GM23338 (cell line): ENCODE results near the gene KIAA0232. TPM values are rescaled to one million over a fixed set of nuclear protein-coding genes. Genes with fewer than 3 reads are reported as not detected.
A peak's percentile ranks its signal among the peaks of the same experiment; 100 is the strongest.

Source experiments
- ATAC-seq: fragments of 200-7000 bp; cut with Tn5 transposase; 3 replicates; pipeline ENCODE4 v1.9.1; 2020
- DNase-seq: peaks from one replicate; pipeline ENCODE4 v3.0.0-alpha.2; 2015; ENCODE audit warnings: low spot score
- H2AFZ ChIP-seq: fragments of 200-600 bp; sonication (generic); 2 replicates; pipeline ENCODE4 v1.8.0; 2016; ENCODE audit warnings: antibody characterized with exemption, mild to moderate bottlenecking, moderate library complexity
- H3F3A ChIP-seq: fragments of 200-600 bp; sonication (generic); replicated peaks from 2 replicates; pipeline ENCODE4 v1.8.0; 2017; ENCODE audit warnings: antibody characterized with exemption, mixed run types, low read depth
- H3K27ac ChIP-seq: fragments of 200-600 bp; sonication (generic); 2 replicates; pipeline ENCODE4 v1.6.1; 2016; ENCODE audit warnings: low read depth
- H3K27me3 ChIP-seq: fragments of 200-600 bp; sonication (generic); 2 replicates; pipeline ENCODE4 v1.8.0; 2016; ENCODE audit warnings: mild to moderate bottlenecking, mixed run types, moderate library complexity; ENCODE audit not compliant: insufficient read depth
- H3K36me3 ChIP-seq: fragments of 200-600 bp; sonication (generic); 2 replicates; pipeline ENCODE4 v1.8.0; 2016; ENCODE audit warnings: mild to moderate bottlenecking; ENCODE audit not compliant: insufficient read depth
- H3K4me1 ChIP-seq: fragments of 200-600 bp; sonication (generic); 2 replicates; pipeline ENCODE4 v1.8.0; 2016; ENCODE audit warnings: mild to moderate bottlenecking, moderate library complexity; ENCODE audit not compliant: insufficient read depth
- H3K4me2 ChIP-seq: fragments of 200-600 bp; sonication (generic); 2 replicates; pipeline ENCODE4 v1.7.1; 2017; ENCODE audit warnings: mixed run types
- H3K4me3 ChIP-seq: fragments of 200-600 bp; sonication (generic); 2 replicates; pipeline ENCODE4 v1.6.1; 2016; ENCODE audit warnings: mixed run types
- H3K79me2 ChIP-seq: fragments of 200-600 bp; sonication (generic); replicated peaks from 2 replicates; pipeline ENCODE4 v1.8.0; 2017; ENCODE audit warnings: mild to moderate bottlenecking; ENCODE audit not compliant: insufficient read depth
- H3K9me2 ChIP-seq: fragments of 200-600 bp; sonication (generic); 2 replicates; pipeline ENCODE4 v1.8.0; 2017; ENCODE audit not compliant: insufficient read depth
- H4K20me1 ChIP-seq: fragments of 200-600 bp; sonication (generic); replicated peaks from 2 replicates; pipeline ENCODE4 v1.8.0; 2017; ENCODE audit warnings: mild to moderate bottlenecking; ENCODE audit not compliant: insufficient read depth
- H3K27ac Mint-ChIP-seq: 2 replicates; pipeline ENCODE4 v1.8.0; 2020; ENCODE audit warnings: inconsistent platforms, mild to moderate bottlenecking, moderate library complexity, mixed read lengths
- H3K27me3 Mint-ChIP-seq: 3 replicates; pipeline ENCODE4 v1.8.0; 2022; ENCODE audit warnings: low read depth, mild to moderate bottlenecking, moderate library complexity, mixed read lengths, inconsistent platforms; ENCODE audit not compliant: insufficient read depth, poor library complexity
- H3K36me3 Mint-ChIP-seq: 3 replicates; pipeline ENCODE4 v1.8.0; 2021; ENCODE audit warnings: low read depth, mild to moderate bottlenecking, inconsistent platforms, moderate library complexity, mixed read lengths
- H3K4me1 Mint-ChIP-seq: 3 replicates; pipeline ENCODE4 v1.8.0; 2020; ENCODE audit warnings: mild to moderate bottlenecking, inconsistent platforms, mixed read lengths
- H3K4me3 Mint-ChIP-seq: 3 replicates; pipeline ENCODE4 v1.8.0; 2021; ENCODE audit warnings: moderate library complexity, mild to moderate bottlenecking, inconsistent platforms, mixed read lengths
- H3K9me3 Mint-ChIP-seq: 3 replicates; pipeline ENCODE4 v1.8.0; 2020; ENCODE audit warnings: moderate library complexity, mild to moderate bottlenecking, inconsistent platforms, mixed read lengths
- CREB1 ChIP-seq: fragments of 250-450 bp; sonication (Bioruptor Pico); IDR thresholded peaks from 2 replicates; pipeline ENCODE4 v1.5.0; 2020; ENCODE audit warnings: low read depth, mild to moderate bottlenecking, moderate library complexity
- CTCF ChIP-seq, 2 experiments: fragments of 200-600 bp in 1 of 2; sonication (generic) in 1 of 2; conservative IDR thresholded peaks; 2 replicates each; pipeline versions ENCODE4 v1.5.1 to v1.6.1; 2016 to 2017; ENCODE audit warnings: antibody characterized with exemption in 2 of 2, low read depth in 2 of 2, mild to moderate bottlenecking in 2 of 2, moderate library complexity in 1 of 2
- ETS1 ChIP-seq: IDR thresholded peaks from 2 replicates; pipeline ENCODE4 v1.6.1; 2016; ENCODE audit warnings: antibody characterized with exemption
- EZH2 ChIP-seq: fragments of 200-600 bp; sonication (generic); IDR thresholded peaks from one replicate; pipeline ENCODE4 v1.8.0; 2017; ENCODE audit warnings: antibody characterized with exemption, mild to moderate bottlenecking, low read depth; ENCODE audit not compliant: unreplicated experiment
- EZH2phosphoT487 ChIP-seq: fragments of 200-600 bp; sonication (generic); IDR thresholded peaks from one replicate; pipeline ENCODE4 v1.8.1; 2018; ENCODE audit warnings: antibody characterized with exemption; ENCODE audit not compliant: unreplicated experiment
- JUNB ChIP-seq: IDR thresholded peaks from one replicate; pipeline ENCODE4 v1.6.1; 2016; ENCODE audit warnings: antibody characterized with exemption; ENCODE audit not compliant: unreplicated experiment
- NANOG ChIP-seq: IDR thresholded peaks from 2 replicates; pipeline ENCODE4 v1.6.1; 2016; ENCODE audit warnings: antibody characterized with exemption, borderline replicate concordance
- POLR2AphosphoS5 ChIP-seq: IDR thresholded peaks from 2 replicates; pipeline ENCODE4 v1.6.1; 2016; ENCODE audit warnings: antibody characterized with exemption, low read depth
- STAT1 ChIP-seq: IDR thresholded peaks from one replicate; pipeline ENCODE4 v1.6.1; 2016; ENCODE audit warnings: antibody characterized with exemption; ENCODE audit not compliant: unreplicated experiment
- ZNF114 ChIP-seq: fragments of 250-450 bp; sonication (Bioruptor Pico); IDR thresholded peaks from 2 replicates; pipeline ENCODE4 v1.5.0; 2020; ENCODE audit warnings: mild to moderate bottlenecking, moderate library complexity
- ZNF331 ChIP-seq: fragments of 250-450 bp; sonication (Bioruptor Pico); IDR thresholded peaks from 2 replicates; pipeline ENCODE4 v1.5.0; 2020; ENCODE audit warnings: low read depth, mild to moderate bottlenecking, moderate library complexity
- ZNF462 ChIP-seq: fragments of 250-450 bp; sonication (Bioruptor Pico); IDR thresholded peaks from 2 replicates; pipeline ENCODE4 v1.5.0; 2020; ENCODE audit warnings: mild to moderate bottlenecking, moderate library complexity
- polyA plus RNA-seq: library from polyadenylated mRNA; unstranded; fragments of >200 nt; fragmentation: Nextera tagmentation; extraction: Ambion mirVana; gene quantifications from 2 replicates; pipeline ENCODE4 v1.2.1, GENCODE V29; 2016
- total RNA-seq: library from RNA; depleted of rRNA; stranded (reverse); fragments of >200 nt; shearing (Covaris generic); gene quantifications from 2 replicates; pipeline ENCODE4 v1.2.3, GENCODE V29; 2014

Gene KIAA0232
- total and polyA plus RNA-seq, 2 experiments from 2014 or later, result 14.3 to 34.9 TPM

GRCh38 chr4:6734165-6734786, 48.3 kb upstream of the KIAA0232 start:
- no peak overlapping the region for H3K4me2 ChIP-seq
- no peak for DNase-seq
- Mint-ChIP-seq H3K9me3 (0 out of 3 replicates have a peak, but pooled peaks cover 2% of the 10 kb centered on the region), H3K4me1 (0 out of 3 replicates have a peak, but pooled peaks cover 2% of the 10 kb centered on the region), H3K4me3 (no peak overlapping the region), H3K27ac (no peak overlapping the region), H3K27me3 (peaks cover 5% of the 10 kb centered on the region), H3K36me3 (no peaks in the 10 kb centered on the region)
- H3K27ac ChIP-seq, result no peak overlapping the region
- H3K9me2 ChIP-seq, result no peaks in the 10 kb centered on the region
- no peaks in the 10 kb centered on the region for H3K4me1 ChIP-seq
- no peak for ATAC-seq
- H3K27me3 ChIP-seq, result no peaks in the 10 kb centered on the region
- H2AFZ ChIP-seq, result 0 out of 2 replicates have a peak overlapping the region, but pooled peaks have one; percentile 59
- H3F3A ChIP-seq, result no peaks in the 10 kb centered on the region
- H3K4me3 ChIP-seq, result no peak overlapping the region
- H3K79me2 ChIP-seq, result no peaks in the 10 kb centered on the region
- TF ChIP-seq CREB1 (CRISPR knock-in tag) (no peak), CTCF (conservative IDR thresholded peaks at IDR 0.05; ENCODE audit: low read depth in 2 of 2) (no peak), STAT1 (no peak), JUNB (no peak), EZH2phosphoT487 (no peak), ETS1 (no peak), POLR2AphosphoS5 (no peak), NANOG (no peak), ZNF331 (CRISPR knock-in tag) (no peak), ZNF114 (CRISPR knock-in tag) (no peak), ZNF462 (CRISPR knock-in tag) (no peak), EZH2 (no peak)
- no peaks in the 10 kb centered on the region for H4K20me1 ChIP-seq
- no peaks in the 10 kb centered on the region for H3K36me3 ChIP-seq
